Measurements from ENCODE around the gene UNC93A. TPM values are rescaled to one million over a fixed set of nuclear protein-coding genes. Genes with fewer than 3 reads are reported as not detected.

The UNC93A gene
- total RNA-seq, 1 donor from 2014 or later: not detected

GRCh38 chr6:167345348-167345747 lies 54.2 kb downstream of the UNC93A start:
- intact Hi-C loops (cut with micrococcal nuclease): no loop called here
- Mint-ChIP-seq H3K36me3 (ENCODE audit: low read depth) (no peaks in the 10 kb centered on the region), H3K9me3 (no peaks in the 10 kb centered on the region), H3K27ac (no peak overlapping the region), H3K4me3 (no peak overlapping the region), H3K4me1 (peaks cover 9% of the 10 kb centered on the region), H3K27me3 (peaks cover 44% of the 10 kb centered on the region)
- TF ChIP-seq, protein P1, sequence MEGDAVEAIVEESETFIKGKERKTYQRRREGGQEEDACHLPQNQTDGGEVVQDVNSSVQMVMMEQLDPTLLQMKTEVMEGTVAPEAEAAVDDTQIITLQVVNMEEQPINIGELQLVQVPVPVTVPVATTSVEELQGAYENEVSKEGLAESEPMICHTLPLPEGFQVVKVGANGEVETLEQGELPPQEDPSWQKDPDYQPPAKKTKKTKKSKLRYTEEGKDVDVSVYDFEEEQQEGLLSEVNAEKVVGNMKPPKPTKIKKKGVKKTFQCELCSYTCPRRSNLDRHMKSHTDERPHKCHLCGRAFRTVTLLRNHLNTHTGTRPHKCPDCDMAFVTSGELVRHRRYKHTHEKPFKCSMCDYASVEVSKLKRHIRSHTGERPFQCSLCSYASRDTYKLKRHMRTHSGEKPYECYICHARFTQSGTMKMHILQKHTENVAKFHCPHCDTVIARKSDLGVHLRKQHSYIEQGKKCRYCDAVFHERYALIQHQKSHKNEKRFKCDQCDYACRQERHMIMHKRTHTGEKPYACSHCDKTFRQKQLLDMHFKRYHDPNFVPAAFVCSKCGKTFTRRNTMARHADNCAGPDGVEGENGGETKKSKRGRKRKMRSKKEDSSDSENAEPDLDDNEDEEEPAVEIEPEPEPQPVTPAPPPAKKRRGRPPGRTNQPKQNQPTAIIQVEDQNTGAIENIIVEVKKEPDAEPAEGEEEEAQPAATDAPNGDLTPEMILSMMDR (IDR thresholded peaks at IDR 0.05): no peak
- CTCF ChIA-PET: no interaction called here
- DNase-seq: no peak
- POLR2A ChIA-PET: no interaction called here
- ATAC-seq (ENCODE audit: low read depth): no peak

DNA sequence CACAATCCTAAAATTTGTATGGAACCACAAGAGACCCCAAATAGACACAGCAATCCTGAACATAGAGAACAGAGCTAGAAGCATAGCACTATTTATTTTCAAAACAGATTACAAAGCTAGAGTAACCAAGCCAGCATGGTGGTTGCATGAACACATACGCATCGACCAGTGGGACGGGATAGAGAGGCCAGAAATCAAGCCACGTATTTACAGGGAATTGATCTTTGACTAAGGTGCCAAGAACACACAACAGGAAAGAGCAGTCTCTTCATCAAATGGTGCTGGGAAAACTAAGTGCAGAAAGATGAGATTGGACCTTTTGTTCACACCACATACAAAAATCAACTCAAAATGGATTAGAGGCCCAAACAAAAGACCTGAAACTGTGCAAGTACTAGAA lies 54.8 kb downstream of the UNC93A start:
- CTCF ChIA-PET: no interaction called here
- DNase-seq: no peak
- Mint-ChIP-seq H3K4me1 (peaks cover 9% of the 10 kb centered on the region), H3K9me3 (no peaks in the 10 kb centered on the region), H3K36me3 (ENCODE audit: low read depth) (no peaks in the 10 kb centered on the region), H3K27me3 (peaks cover 40% of the 10 kb centered on the region), H3K4me3 (no peak overlapping the region), H3K27ac (no peak overlapping the region)
- intact Hi-C loops (cut with micrococcal nuclease): no loop called here
- TF ChIP-seq, protein P1 (IDR thresholded peaks at IDR 0.05): no peak
- no peak for ATAC-seq (ENCODE audit: low read depth)
- POLR2A ChIA-PET: no interaction called here

DNA sequence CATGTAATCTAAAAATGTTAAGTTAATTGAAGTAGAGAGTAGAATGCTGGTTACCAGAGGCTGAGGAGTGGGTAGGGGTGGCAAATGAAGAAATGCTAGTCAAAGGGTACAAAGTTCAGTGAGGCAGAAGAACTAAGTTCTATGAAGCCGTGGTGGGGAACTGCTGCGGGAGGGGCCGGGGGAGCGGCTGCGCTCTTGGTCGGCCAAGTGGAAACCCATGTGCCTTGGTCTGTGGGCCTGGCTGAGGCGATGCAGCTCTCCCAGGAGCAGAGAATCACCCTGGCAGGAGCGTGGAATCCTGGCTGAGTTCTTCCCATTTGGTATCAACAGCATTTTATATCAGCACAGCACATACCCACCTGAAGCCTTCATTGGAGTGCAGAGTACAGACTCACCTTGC lies 56.1 kb downstream of the UNC93A start:
- POLR2A ChIA-PET: no interaction called here
- ATAC-seq (ENCODE audit: low read depth) (no peak), DNase-seq (no peak)
- intact Hi-C loops (cut with micrococcal nuclease): no loop called here
- H3K4me3 Mint-ChIP-seq: no peak overlapping the region
- H3K9me3 Mint-ChIP-seq: no peaks in the 10 kb centered on the region
- CTCF ChIA-PET: no interaction called here
- TF ChIP-seq, protein P1 (IDR thresholded peaks at IDR 0.05): no peak
- no peaks in the 10 kb centered on the region for H3K36me3 Mint-ChIP-seq (ENCODE audit: low read depth)
- no peak overlapping the region for H3K27ac Mint-ChIP-seq
- H3K27me3 Mint-ChIP-seq: peaks cover 36% of the 10 kb centered on the region
- H3K4me1 Mint-ChIP-seq: peaks cover 22% of the 10 kb centered on the region

GRCh38 chr6:167349631-167350274 lies 58.6 kb downstream of the UNC93A start:
- intact Hi-C loops (cut with micrococcal nuclease): loop anchor here (2.0 to 10.0 kb wide), 6 partner anchors 132 to 761 kb away; partner anchors contain the start of genes AFDN and CEP43
- Mint-ChIP-seq H3K4me3 (peak overlapping the region; percentile 89), H3K9me3 (no peaks in the 10 kb centered on the region), H3K36me3 (ENCODE audit: low read depth) (no peaks in the 10 kb centered on the region), H3K4me1 (peaks cover 24% of the 10 kb centered on the region), H3K27ac (peak overlapping the region; percentile 59), H3K27me3 (peaks cover 30% of the 10 kb centered on the region)
- no peak for ATAC-seq (ENCODE audit: low read depth)
- TF ChIP-seq, protein P1 (IDR thresholded peaks at IDR 0.05): no peak
- ChIA-PET POLR2A (interaction anchor here (0.6 kb wide), 1 partner anchor 51 kb away, joined by 3 read pairs; no protein-coding TSS in a partner anchor), CTCF (interaction anchor here (0.9 kb wide), 1 partner anchor 58 kb away, joined by 3 read pairs; no protein-coding TSS in a partner anchor)
- DNase-seq: no peak

GRCh38 chr6:167350275-167350696 lies 59.2 kb downstream of the UNC93A start:
- DNase-seq (no peak), ATAC-seq (ENCODE audit: low read depth) (no peak)
- peaks cover 25% of the 10 kb centered on the region for H3K27me3 Mint-ChIP-seq
- CTCF ChIA-PET: interaction anchor here (0.9 kb wide), 1 partner anchor 59 kb away, joined by 3 read pairs; no protein-coding TSS in a partner anchor
- POLR2A ChIA-PET: no interaction called here
- peak overlapping the region; percentile 89 for H3K4me3 Mint-ChIP-seq
- H3K9me3 Mint-ChIP-seq: no peaks in the 10 kb centered on the region
- peak overlapping the region; percentile 59 for H3K27ac Mint-ChIP-seq
- TF ChIP-seq, protein P1 (IDR thresholded peaks at IDR 0.05): no peak
- H3K4me1 Mint-ChIP-seq: peaks cover 24% of the 10 kb centered on the region
- intact Hi-C loops (cut with micrococcal nuclease): loop anchor here (2.0 to 10.0 kb wide), 6 partner anchors 133 to 761 kb away; partner anchors contain the start of genes AFDN and CEP43
- no peaks in the 10 kb centered on the region for H3K36me3 Mint-ChIP-seq (ENCODE audit: low read depth)

Data from activated B cell treated with CpG ODN at 0.5 μM for 24 hours (primary cell).